Measurements from ENCODE around the gene PILRA. TPM values are rescaled to one million over a fixed set of nuclear protein-coding genes. Genes with fewer than 3 reads are reported as not detected.
"Not testable (repeated sequence)": the region's sequence is repeated elsewhere in the genome, so short reads cannot be mapped to it uniquely, and the experiment has no call there.

PILRA gene
- total RNA-seq, 1 donor from 2014 or later, result 6.7 TPM

DNA sequence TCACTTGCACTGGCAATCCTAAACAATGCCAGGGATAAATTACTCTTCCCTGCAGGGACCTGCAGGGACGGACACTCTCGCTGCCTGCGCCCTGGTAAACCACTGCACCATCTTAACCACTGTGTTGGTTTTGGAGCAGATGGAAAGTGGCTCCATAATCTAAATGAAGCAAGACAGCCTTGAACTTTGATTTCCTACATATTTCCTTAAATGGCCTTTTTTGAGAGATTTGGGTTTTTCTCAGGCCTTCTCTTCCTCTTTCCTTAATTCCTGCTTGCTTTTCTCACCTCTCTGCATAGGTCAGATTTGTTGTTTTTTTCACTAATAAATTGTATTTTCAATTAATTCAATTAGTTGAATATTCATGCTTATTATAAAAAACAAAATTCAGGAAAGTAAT lies 2.8 kb downstream of the PILRA start:
- Mint-ChIP-seq H3K4me3 (no peak overlapping the region), H3K36me3 (peaks cover 3% of the 10 kb centered on the region), H3K9me3 (no peaks in the 10 kb centered on the region)

GRCh38 chr7:100378114-100378755 lies 4.9 kb downstream of the PILRA start:
- no peak overlapping the region for H3K27ac Mint-ChIP-seq
- H3K4me1 Mint-ChIP-seq, result peaks cover 9% of the 10 kb centered on the region
- H3K4me3 Mint-ChIP-seq, result no peak overlapping the region
- H3K27me3 Mint-ChIP-seq (ENCODE audit: low read depth), result peaks cover 3% of the 10 kb centered on the region
- no peak for DNase-seq (ENCODE audit: low spot score in 2 of 2, unreplicated experiment in 2 of 2)
- no peak for TF ChIP-seq CTCF (IDR thresholded peaks at IDR 0.05; ENCODE audit: unreplicated experiment)
- no peaks in the 10 kb centered on the region for H3K9me3 Mint-ChIP-seq
- H3K36me3 Mint-ChIP-seq, result peaks cover 3% of the 10 kb centered on the region

More for the DNA sequence above, 2.8 kb downstream of the PILRA start:
- DNase-seq (ENCODE audit: low spot score in 2 of 2, unreplicated experiment in 2 of 2), result no peak
- no peak for TF ChIP-seq CTCF (IDR thresholded peaks at IDR 0.05; ENCODE audit: unreplicated experiment)
- Mint-ChIP-seq H3K27me3 (ENCODE audit: low read depth) (no peaks in the 10 kb centered on the region), H3K27ac (no peak overlapping the region), H3K4me1 (peaks cover 11% of the 10 kb centered on the region)

GRCh38 chr7:100380196-100380595 lies 6.9 kb downstream of the PILRA start:
- DNase-seq (ENCODE audit: low spot score in 2 of 2, unreplicated experiment in 2 of 2), result no peak
- Mint-ChIP-seq H3K9me3 (no peaks in the 10 kb centered on the region), H3K4me1 (peaks cover 9% of the 10 kb centered on the region)

DNA sequence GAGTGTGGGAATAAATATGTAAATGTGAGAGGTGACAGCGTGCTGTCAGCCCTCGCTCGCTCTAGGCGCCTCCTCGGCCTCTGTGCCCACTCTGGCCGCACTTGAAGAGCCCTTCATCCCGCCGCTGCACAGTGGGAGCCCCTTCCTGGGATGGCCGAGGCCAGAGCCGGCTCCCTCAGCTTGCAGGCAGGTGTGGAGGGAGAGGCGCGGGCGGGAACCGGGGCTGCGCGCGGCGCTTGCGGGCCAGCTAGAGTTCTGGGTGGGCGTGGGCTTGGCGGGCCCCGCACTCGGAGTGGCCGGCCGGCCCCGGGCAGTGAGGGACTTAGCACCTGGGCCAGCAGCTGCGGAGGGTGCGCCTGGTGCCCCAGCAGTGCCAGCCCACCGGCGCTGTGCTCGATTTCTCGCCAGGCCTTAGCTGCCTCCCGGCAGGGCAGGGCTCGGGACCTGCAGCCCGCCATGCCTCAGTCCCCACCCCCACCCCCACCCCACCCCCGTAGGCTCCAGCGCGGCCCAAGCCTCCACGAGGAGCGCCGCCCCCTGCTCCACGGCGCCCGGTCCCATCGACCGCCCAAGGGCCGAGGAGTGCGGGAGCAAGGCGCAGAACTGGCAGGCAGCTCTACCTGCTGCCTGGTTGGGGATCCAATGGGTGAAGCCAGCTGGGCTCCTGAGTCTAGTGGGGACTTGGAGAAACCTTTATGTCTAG lies 8.4 kb downstream of the PILRA start:
- H3K4me3 Mint-ChIP-seq; H3K9me3 Mint-ChIP-seq; DNase-seq (ENCODE audit: low spot score in 2 of 2, unreplicated experiment in 2 of 2); H3K36me3 Mint-ChIP-seq; H3K27me3 Mint-ChIP-seq (ENCODE audit: low read depth); H3K27ac Mint-ChIP-seq; H3K4me1 Mint-ChIP-seq: not testable (repeated sequence)

More at GRCh38 chr7:100380196-100380595, 6.9 kb downstream of the PILRA start:
- no peak overlapping the region for H3K27ac Mint-ChIP-seq
- H3K4me3 Mint-ChIP-seq, result no peak overlapping the region
- peaks cover 3% of the 10 kb centered on the region for H3K36me3 Mint-ChIP-seq
- H3K27me3 Mint-ChIP-seq (ENCODE audit: low read depth), result peaks cover 4% of the 10 kb centered on the region
- TF ChIP-seq CTCF (IDR thresholded peaks at IDR 0.05; ENCODE audit: unreplicated experiment), result no peak

- not testable (repeated sequence) for H3K27me3 Mint-ChIP-seq (ENCODE audit: low read depth); H3K36me3 Mint-ChIP-seq; H3K4me1 Mint-ChIP-seq; H3K9me3 Mint-ChIP-seq; DNase-seq (ENCODE audit: low spot score in 2 of 2, unreplicated experiment in 2 of 2); H3K4me3 Mint-ChIP-seq; H3K27ac Mint-ChIP-seq
These were observed 9.1 kb downstream of the PILRA start for GRCh38 chr7:100382234-100382853.

- no peak for DNase-seq (ENCODE audit: low spot score in 2 of 2, unreplicated experiment in 2 of 2)
- Mint-ChIP-seq H3K4me3 (no peak overlapping the region), H3K36me3 (no peaks in the 10 kb centered on the region), H3K4me1 (no peaks in the 10 kb centered on the region), H3K27me3 (ENCODE audit: low read depth) (peaks cover 4% of the 10 kb centered on the region), H3K9me3 (no peaks in the 10 kb centered on the region), H3K27ac (no peak overlapping the region)
- TF ChIP-seq CTCF (IDR thresholded peaks at IDR 0.05; ENCODE audit: unreplicated experiment), result no peak
These were observed 11.5 kb downstream of the PILRA start for GRCh38 chr7:100384628-100385294.
